Mesothelial cell of epicardium (in vitro differentiated cells): ENCODE measurements around the gene SLC34A1. TPM values are rescaled to one million over a fixed set of nuclear protein-coding genes. Genes with fewer than 3 reads are reported as not detected.

Source experiments
- DNase-seq, 2 experiments: peaks; one replicate each; pipeline ENCODE4 v3.0.0; 2021; ENCODE audit warnings: low spot score in 2 of 2; ENCODE audit not compliant: unreplicated experiment in 2 of 2
- H3K27ac Mint-ChIP-seq: 2 replicates; pipeline ENCODE4 v1.8.0; 2021; ENCODE audit warnings: mixed read lengths
- H3K27me3 Mint-ChIP-seq: 2 replicates; pipeline ENCODE4 v1.8.0; 2021; ENCODE audit warnings: low read depth, mixed read lengths
- H3K36me3 Mint-ChIP-seq: 2 replicates; pipeline ENCODE4 v1.8.0; 2021; ENCODE audit warnings: mixed read lengths
- H3K4me1 Mint-ChIP-seq: 2 replicates; pipeline ENCODE4 v1.8.0; 2021; ENCODE audit warnings: mixed read lengths
- H3K4me3 Mint-ChIP-seq: 2 replicates; pipeline ENCODE4 v1.8.0; 2021; ENCODE audit warnings: mild to moderate bottlenecking, moderate library complexity, mixed read lengths
- H3K9me3 Mint-ChIP-seq: 2 replicates; pipeline ENCODE4 v1.8.0; 2021; ENCODE audit warnings: mixed read lengths
- total RNA-seq: library from RNA; stranded (reverse); gene quantifications from 3 replicates; pipeline ENCODE4 v1.2.1, GENCODE V29; 2021
- TF ChIP-seq, protein P1 (sequence below): fragments of 200-600 bp; sonication (generic); IDR thresholded peaks from one replicate; pipeline ENCODE4 v1.5.0; 2021; ENCODE audit warnings: antibody characterized with exemption; ENCODE audit not compliant: unreplicated experiment

The SLC34A1 gene
- total RNA-seq, 1 donor from 2014 or later, result not detected

GRCh38 chr5:177351392-177352329 is 32.6 kb upstream of the SLC34A1 start, which contains the start of gene LMAN2:
Gene LMAN2 (minus strand): TSS chr5:177351668. CDS start chr5:177351647, 21 bp downstream.
- peaks cover 9% of the 10 kb centered on the region for H3K9me3 Mint-ChIP-seq
- H3K4me3 Mint-ChIP-seq, result peak within 1 kb of the TSS; percentile 100
- peak; percentile 82 to 92 for DNase-seq
- TF ChIP-seq, protein P1, sequence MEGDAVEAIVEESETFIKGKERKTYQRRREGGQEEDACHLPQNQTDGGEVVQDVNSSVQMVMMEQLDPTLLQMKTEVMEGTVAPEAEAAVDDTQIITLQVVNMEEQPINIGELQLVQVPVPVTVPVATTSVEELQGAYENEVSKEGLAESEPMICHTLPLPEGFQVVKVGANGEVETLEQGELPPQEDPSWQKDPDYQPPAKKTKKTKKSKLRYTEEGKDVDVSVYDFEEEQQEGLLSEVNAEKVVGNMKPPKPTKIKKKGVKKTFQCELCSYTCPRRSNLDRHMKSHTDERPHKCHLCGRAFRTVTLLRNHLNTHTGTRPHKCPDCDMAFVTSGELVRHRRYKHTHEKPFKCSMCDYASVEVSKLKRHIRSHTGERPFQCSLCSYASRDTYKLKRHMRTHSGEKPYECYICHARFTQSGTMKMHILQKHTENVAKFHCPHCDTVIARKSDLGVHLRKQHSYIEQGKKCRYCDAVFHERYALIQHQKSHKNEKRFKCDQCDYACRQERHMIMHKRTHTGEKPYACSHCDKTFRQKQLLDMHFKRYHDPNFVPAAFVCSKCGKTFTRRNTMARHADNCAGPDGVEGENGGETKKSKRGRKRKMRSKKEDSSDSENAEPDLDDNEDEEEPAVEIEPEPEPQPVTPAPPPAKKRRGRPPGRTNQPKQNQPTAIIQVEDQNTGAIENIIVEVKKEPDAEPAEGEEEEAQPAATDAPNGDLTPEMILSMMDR, result no peak
- peaks cover 6% of the 10 kb centered on the region for H3K36me3 Mint-ChIP-seq
- H3K27me3 Mint-ChIP-seq, result peaks cover 21% of the 10 kb centered on the region
- peaks cover 26% of the 10 kb centered on the region for H3K4me1 Mint-ChIP-seq
- peak within 1 kb of the TSS; percentile 100 for H3K27ac Mint-ChIP-seq

DNA sequence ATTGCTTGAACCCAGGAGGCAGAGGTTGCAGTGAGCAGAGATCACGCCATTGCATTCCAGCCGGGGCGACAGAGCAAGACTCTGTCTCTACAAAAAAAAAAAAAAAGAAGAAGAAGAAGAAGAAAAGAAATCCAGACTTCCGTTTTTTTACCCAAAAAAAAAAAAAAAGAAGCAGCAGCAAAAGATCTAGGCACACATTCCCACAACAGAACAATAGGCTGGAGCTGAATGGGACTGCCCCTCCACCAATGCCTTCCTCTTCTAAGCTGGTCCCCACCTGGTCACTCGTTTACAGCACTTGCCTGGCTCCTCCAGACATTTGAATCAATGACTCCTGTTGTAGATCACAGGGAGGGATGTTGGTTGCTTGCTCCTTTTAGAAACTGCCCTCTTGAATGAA is 31.1 kb upstream of the SLC34A1 start:
- Mint-ChIP-seq H3K4me3 (peak overlapping the region; percentile 30), H3K27ac (no peak overlapping the region), H3K4me1 (peaks cover 25% of the 10 kb centered on the region), H3K36me3 (no peaks in the 10 kb centered on the region), H3K9me3 (peaks cover 9% of the 10 kb centered on the region), H3K27me3 (peaks cover 27% of the 10 kb centered on the region)
- TF ChIP-seq, protein P1, result no peak
- DNase-seq, result no peak

DNA sequence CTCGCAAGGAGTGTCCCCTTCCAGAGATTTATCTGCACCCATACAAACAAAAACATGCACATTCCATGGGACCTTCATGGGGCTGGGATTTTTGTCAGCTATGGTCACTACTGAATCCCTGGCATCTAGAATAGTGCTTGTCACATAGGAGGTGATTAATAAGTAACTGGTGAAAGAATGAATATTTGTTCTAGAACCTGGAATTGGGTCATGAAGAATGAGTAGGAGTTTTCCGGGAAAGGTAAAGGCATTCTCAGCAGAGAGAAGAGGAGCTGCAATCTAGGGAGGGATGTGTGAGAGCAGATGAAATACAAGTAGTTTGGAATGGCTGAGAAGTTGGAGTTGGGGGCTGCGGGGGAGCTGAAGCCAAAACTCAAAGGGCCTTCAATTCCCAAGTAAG is 30.0 kb upstream of the SLC34A1 start:
- Mint-ChIP-seq H3K27ac (no peak overlapping the region), H3K27me3 (peaks cover 32% of the 10 kb centered on the region), H3K4me3 (no peak overlapping the region), H3K4me1 (peaks cover 21% of the 10 kb centered on the region), H3K36me3 (no peaks in the 10 kb centered on the region), H3K9me3 (peaks cover 9% of the 10 kb centered on the region)
- DNase-seq, result no peak
- TF ChIP-seq, protein P1, result no peak

DNA sequence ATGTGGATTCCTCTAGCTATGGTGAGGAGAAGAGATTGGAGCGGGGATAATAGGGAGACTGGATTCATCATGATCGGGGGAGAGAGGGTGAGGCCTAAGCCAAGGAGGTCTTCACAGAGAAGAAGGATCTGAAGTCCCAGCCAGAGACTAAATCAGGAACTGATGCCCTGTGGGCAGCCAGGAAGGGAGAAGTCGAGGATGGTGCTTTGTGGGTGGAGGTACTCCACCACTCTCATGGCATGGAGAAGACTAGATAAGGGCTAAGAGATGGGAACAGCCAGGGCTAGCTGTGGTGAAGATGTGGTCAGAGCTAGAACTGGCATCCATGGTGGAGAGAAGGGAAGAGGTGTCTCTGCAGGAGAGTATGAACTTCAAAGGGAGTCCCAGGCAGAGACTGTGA is 29.5 kb upstream of the SLC34A1 start:
- Mint-ChIP-seq H3K27me3 (peaks cover 32% of the 10 kb centered on the region), H3K9me3 (peaks cover 9% of the 10 kb centered on the region), H3K4me3 (no peak overlapping the region), H3K27ac (no peak overlapping the region), H3K36me3 (no peaks in the 10 kb centered on the region), H3K4me1 (peaks cover 17% of the 10 kb centered on the region)
- DNase-seq, result no peak
- TF ChIP-seq, protein P1, result no peak

GRCh38 chr5:177355162-177355867 is 28.9 kb upstream of the SLC34A1 start:
- Mint-ChIP-seq H3K4me1 (peaks cover 12% of the 10 kb centered on the region), H3K4me3 (no peak overlapping the region), H3K27me3 (peaks cover 32% of the 10 kb centered on the region), H3K36me3 (no peaks in the 10 kb centered on the region), H3K27ac (no peak overlapping the region), H3K9me3 (peaks cover 9% of the 10 kb centered on the region)
- DNase-seq, result no peak
- TF ChIP-seq, protein P1, result no peak
